Activated CD4-positive, alpha-beta memory T cell treated with anti-CD3 and anti-CD28 coated beads, Interleukin-2, amount 10 ng/mL, durations not matched to agents 7 days and 5 days (primary cell): Measurements from ENCODE around the gene XRCC4. TPM values are rescaled to one million over a fixed set of nuclear protein-coding genes. Genes with fewer than 3 reads are reported as not detected.

Source experiments
- CTCF ChIA-PET: fragments of 350-600 bp; sonication (Branson Sonifier 250); formaldehyde crosslinking; loops from one replicate; lab custom pipeline; 2021; ENCODE audit warnings: antibody characterized with exemption, inconsistent platforms; lab: Charles Lee
- POLR2A ChIA-PET: fragments of 350-600 bp; sonication (Branson Sonifier 250); formaldehyde crosslinking; loops from one replicate; lab custom pipeline; 2021; ENCODE audit warnings: antibody characterized with exemption; lab: Charles Lee
- DNase-seq: peaks from one replicate; pipeline ENCODE4 v3.0.0-alpha.2; 2020
- H3K27ac Mint-ChIP-seq: one replicate; pipeline ENCODE4 v1.8.0; 2021; ENCODE audit warnings: mild to moderate bottlenecking, mixed read lengths
- H3K27me3 Mint-ChIP-seq: one replicate; pipeline ENCODE4 v1.8.0; 2021; ENCODE audit warnings: mixed read lengths
- H3K36me3 Mint-ChIP-seq: one replicate; pipeline ENCODE4 v1.8.0; 2021; ENCODE audit warnings: low read depth, mixed read lengths
- H3K4me1 Mint-ChIP-seq: one replicate; pipeline ENCODE4 v1.8.0; 2021; ENCODE audit warnings: mixed read lengths
- H3K4me3 Mint-ChIP-seq: one replicate; pipeline ENCODE4 v1.8.0; 2021; ENCODE audit warnings: mild to moderate bottlenecking, mixed read lengths
- H3K9me3 Mint-ChIP-seq: one replicate; pipeline ENCODE4 v1.8.0; 2021; ENCODE audit warnings: mixed read lengths
- total RNA-seq, 2 experiments: library from RNA; stranded (reverse); gene quantifications; one replicate each; pipeline ENCODE4 v1.2.3, GENCODE V29; 2021

The XRCC4 gene
- total RNA-seq, 2 experiments from 2014 or later, result 10.5 to 13.0 TPM

DNA sequence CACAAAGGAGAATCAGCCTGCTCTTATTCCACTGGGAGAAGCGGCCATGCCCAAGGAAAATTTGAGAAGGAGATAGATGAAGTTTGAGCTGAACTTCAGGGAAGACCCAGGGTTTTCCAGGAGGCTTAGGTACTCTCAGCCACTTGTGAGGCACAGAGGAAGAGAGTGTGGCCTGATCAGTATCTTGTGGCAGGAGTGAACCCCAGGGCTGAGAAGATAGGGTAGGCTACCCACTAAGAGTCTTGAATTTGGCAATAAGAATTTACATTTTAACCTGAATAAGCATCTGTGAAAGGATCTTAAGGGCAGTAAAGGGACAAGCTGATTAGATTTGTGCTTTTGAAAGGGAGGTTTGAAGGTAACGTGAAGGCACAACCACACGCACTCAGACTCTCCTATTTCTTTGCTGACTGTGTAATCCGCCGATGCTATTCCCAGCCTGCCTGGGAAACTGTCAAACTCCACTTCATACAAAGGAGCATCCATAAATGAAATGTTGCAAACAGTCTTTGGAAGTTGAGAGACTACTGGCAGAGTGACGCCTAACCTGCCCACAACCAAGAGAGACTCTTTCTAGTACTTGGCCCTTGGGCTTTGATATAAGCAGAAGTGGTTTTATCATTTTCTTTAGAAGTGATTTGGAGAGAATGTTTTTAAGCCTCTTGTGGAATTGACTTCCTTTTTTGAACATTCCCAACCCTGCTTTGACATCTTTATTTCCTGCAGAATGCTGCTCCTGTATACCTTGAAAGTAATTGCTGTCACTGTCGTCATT lies 286.0 kb downstream of the XRCC4 start:
- Mint-ChIP-seq H3K4me3 (no peak overlapping the region), H3K36me3 (no peaks in the 10 kb centered on the region), H3K9me3 (peaks cover 3% of the 10 kb centered on the region), H3K27ac (no peak overlapping the region), H3K4me1 (no peaks in the 10 kb centered on the region), H3K27me3 (no peaks in the 10 kb centered on the region)
- CTCF ChIA-PET, result no interaction called here
- DNase-seq, result no peak
- POLR2A ChIA-PET, result no interaction called here

DNA sequence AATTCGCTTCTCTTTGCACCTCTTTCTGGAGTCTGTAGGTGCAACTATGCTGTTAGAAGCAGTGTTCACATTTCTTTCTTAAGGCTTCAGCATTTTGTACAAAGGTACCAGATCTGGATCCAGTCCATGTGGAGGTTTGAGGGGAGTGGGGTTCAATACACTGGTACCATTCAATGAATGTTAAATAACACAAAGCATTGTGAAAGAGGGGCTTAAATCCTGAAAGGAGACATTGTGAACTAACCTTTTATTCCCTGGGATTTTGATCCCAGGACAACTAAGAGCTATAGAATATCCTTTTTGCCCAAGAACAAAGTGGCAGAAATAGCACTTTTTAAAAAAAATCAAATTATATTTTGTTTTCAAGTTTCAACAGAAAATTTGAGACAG lies 286.5 kb downstream of the XRCC4 start:
- Mint-ChIP-seq H3K4me3 (no peak overlapping the region), H3K4me1 (no peaks in the 10 kb centered on the region), H3K9me3 (peaks cover 3% of the 10 kb centered on the region), H3K27me3 (no peaks in the 10 kb centered on the region), H3K27ac (no peak overlapping the region), H3K36me3 (no peaks in the 10 kb centered on the region)
- CTCF ChIA-PET, result no interaction called here
- no peak for DNase-seq
- POLR2A ChIA-PET, result no interaction called here

DNA sequence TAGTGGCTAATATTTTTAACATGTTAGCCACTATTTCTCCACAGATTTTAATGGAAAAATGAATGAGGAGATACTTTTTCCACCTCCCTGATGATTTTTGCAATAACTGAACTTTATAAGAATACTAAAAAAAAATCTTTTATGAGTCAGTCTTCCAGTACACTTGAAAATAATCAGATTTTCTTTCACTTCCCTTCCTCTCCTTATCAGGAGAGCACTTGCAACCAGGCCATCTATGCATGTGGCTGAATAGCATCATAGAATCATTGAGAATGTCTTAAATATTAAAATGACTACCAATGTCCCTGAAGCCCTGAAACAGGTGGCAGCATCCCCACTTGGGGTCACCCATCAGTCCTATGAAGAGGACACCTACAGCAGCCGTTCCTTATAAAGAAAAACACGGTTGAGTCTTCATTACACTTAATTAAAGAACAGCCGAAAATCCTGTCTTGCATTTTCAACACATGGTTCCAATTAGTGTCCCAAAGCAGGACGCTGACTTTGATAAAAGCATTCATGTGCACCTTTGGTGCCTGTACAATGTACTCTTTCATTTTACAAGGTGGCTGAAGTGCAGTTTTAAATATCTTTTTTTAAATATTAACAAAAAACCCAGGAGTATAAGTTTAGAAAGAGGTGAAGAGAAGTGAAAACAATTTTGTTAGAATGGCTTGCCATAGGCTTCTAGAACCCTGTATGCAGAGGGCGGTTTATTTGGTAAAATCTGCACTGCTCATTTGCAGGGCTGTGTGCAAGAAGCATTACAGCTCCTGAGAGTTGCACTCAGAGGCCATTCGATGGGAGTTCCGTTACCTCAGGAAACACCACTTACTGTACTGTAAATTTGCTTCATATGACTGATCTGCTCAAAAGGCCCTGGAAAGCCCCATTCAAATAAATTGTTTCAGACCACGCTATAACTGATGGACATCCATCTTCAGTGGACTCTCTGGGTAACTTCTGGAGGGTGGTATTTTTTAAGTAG lies 287.3 kb downstream of the XRCC4 start:
- CTCF ChIA-PET, result no interaction called here
- DNase-seq, result no peak
- Mint-ChIP-seq H3K4me3 (no peak overlapping the region), H3K4me1 (no peaks in the 10 kb centered on the region), H3K27ac (no peak overlapping the region), H3K36me3 (no peaks in the 10 kb centered on the region), H3K9me3 (no peaks in the 10 kb centered on the region), H3K27me3 (no peaks in the 10 kb centered on the region)
- POLR2A ChIA-PET, result no interaction called here

DNA sequence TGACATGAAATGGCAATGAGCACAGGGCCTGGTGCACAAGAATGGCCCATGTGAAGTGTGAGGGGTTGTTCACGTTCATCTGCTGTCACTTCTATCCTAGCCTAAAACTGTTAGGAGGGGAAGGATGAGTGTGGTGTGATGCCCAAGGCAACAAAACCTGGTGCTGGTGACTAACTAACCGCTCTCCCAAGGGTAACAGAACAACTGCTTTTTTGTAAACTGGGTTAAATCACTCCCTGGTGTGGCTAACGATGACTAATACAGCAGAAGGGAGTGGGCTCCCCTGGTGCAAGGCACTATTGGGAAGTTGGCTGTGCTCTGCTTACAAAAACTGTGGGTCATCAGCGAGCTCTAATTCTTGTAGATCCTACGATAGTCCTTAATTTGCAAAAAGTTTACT lies 291.0 kb downstream of the XRCC4 start:
- POLR2A ChIA-PET, result no interaction called here
- no peaks in the 10 kb centered on the region for H3K36me3 Mint-ChIP-seq

DNA sequence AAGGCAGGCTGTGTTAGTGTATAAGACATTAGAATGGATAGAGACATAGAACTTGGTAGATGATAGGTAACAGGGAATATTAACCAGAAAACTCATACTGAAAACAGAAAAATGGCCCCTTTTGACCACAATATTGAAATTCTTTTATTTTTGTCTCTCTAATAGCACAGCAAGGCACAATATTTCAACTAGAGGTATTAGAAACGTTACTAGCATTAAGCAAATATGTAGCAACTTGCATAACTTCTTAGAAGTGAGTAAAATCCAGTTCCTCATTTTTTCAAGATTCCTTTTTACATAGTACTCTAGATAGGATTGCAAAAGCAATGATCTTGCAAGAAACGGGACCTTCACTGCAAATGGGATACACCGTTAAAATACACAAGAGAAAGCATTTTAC lies 291.5 kb downstream of the XRCC4 start:
- Mint-ChIP-seq H3K27me3 (no peaks in the 10 kb centered on the region), H3K27ac (no peak overlapping the region), H3K9me3 (no peaks in the 10 kb centered on the region), H3K4me3 (no peak overlapping the region), H3K4me1 (no peaks in the 10 kb centered on the region), H3K36me3 (no peaks in the 10 kb centered on the region)
- ChIA-PET POLR2A (no interaction called here), CTCF (no interaction called here)
- no peak for DNase-seq

More for the DNA sequence above, 291.0 kb downstream of the XRCC4 start:
- H3K27ac Mint-ChIP-seq, result no peak overlapping the region
- DNase-seq, result no peak
- H3K4me1 Mint-ChIP-seq, result no peaks in the 10 kb centered on the region
- no peak overlapping the region for H3K4me3 Mint-ChIP-seq
- H3K9me3 Mint-ChIP-seq, result no peaks in the 10 kb centered on the region
- no peaks in the 10 kb centered on the region for H3K27me3 Mint-ChIP-seq
- CTCF ChIA-PET, result no interaction called here

DNA sequence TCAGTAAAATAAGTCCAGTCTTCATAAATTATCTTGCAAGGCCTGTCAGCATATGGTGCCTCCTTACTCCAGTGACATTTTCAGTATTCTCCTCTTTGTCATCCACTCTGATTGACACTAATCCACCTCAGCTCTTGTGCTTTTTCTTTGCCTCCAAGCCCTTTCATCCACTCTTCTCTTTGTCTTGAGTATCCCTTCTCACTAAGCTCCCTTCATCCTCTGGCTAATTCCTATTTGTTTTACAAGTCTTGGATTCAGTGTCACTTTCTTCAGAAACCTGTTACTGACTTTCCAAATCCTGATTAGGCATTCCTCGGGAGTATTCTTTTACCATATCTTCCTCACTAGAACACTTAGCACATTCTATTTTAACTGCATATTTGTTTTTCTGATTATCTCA lies 293.6 kb downstream of the XRCC4 start:
- no peak overlapping the region for H3K27ac Mint-ChIP-seq
- DNase-seq, result no peak
- no peaks in the 10 kb centered on the region for H3K9me3 Mint-ChIP-seq
- no peaks in the 10 kb centered on the region for H3K36me3 Mint-ChIP-seq
- ChIA-PET CTCF (no interaction called here), POLR2A (no interaction called here)
- H3K4me3 Mint-ChIP-seq, result no peak overlapping the region
- no peaks in the 10 kb centered on the region for H3K4me1 Mint-ChIP-seq
- no peaks in the 10 kb centered on the region for H3K27me3 Mint-ChIP-seq

DNA sequence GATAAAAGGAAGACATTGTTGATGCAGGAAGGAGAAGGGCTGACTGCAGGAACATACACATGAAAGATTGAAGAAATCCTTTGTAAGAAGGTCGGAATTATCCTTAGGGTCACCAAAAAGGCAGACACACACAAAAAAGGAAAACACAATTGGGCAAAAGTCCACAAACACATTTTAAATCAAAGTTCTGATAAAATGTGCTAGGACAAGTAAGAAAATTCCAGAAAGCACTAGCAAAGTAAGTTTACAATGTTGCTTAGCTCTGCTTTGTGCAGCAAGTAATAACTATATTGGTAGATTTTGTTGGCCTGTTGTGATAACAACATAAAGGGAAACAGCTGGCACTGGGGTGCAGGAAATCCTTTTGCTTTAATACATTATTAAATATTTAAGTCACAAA lies 294.4 kb downstream of the XRCC4 start:
- no peak for DNase-seq
- Mint-ChIP-seq H3K36me3 (no peaks in the 10 kb centered on the region), H3K4me3 (no peak overlapping the region), H3K9me3 (no peaks in the 10 kb centered on the region), H3K4me1 (no peaks in the 10 kb centered on the region), H3K27ac (no peak overlapping the region), H3K27me3 (no peaks in the 10 kb centered on the region)
- POLR2A ChIA-PET, result no interaction called here
- CTCF ChIA-PET, result no interaction called here

DNA sequence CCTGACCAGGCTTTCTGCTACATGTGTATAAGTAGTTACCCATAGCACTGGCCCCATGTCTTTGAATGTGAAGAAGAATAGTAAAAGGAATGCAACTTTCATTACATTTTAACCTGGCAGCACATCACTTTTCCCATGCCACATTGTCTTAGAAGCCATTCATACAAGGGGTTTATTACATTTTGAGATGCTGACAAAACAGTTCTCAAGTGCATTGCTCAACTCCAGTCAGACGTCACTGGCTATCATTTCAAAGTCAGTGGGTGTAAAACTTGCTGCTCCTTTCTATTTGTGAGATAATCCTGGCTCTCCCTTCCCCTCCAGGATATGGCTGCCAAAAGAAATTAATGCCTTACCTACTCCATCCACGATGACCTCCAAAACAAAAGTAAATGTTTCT lies 297.2 kb downstream of the XRCC4 start:
- Mint-ChIP-seq H3K9me3 (no peaks in the 10 kb centered on the region), H3K27ac (no peak overlapping the region), H3K4me3 (no peak overlapping the region), H3K4me1 (no peaks in the 10 kb centered on the region), H3K27me3 (no peaks in the 10 kb centered on the region), H3K36me3 (no peaks in the 10 kb centered on the region)
- ChIA-PET CTCF (no interaction called here), POLR2A (no interaction called here)
- no peak for DNase-seq

DNA sequence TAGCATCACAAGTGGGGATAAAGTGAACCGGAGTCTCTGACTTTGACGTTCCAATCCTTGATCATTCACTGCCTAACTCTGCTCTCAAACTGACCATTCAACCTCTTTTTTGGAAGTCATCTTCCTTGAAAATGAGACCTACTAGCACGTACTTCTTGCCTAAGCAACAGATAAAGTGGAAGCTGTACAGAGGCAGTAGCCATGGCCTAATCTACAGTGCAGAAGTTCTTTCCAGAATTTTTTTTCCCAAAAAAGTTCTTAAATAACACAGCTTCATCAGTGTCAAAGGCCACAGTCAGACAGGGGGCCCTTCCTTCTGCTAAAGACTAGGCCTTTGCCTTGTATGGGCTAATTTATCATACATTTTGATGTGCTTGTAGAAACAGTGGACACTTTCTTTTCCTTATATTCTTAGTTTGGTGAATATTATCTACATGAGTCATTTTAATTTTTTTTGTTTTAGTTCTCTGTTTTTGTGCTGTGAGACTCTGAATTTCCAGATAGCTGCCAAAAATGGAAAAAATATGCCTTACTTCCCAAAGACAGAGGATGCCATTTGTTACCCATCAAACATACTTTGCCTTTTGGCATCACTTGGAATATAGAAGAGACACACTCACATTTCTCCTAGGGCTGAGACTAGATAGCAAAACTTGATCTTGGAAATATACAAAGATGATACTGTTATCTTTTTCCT lies 297.9 kb downstream of the XRCC4 start:
- Mint-ChIP-seq H3K36me3 (no peaks in the 10 kb centered on the region), H3K4me1 (no peaks in the 10 kb centered on the region), H3K27ac (no peak overlapping the region), H3K4me3 (no peak overlapping the region), H3K27me3 (no peaks in the 10 kb centered on the region), H3K9me3 (no peaks in the 10 kb centered on the region)
- no peak for DNase-seq
- ChIA-PET POLR2A (no interaction called here), CTCF (interaction anchor here (0.6 kb wide), 1 partner anchor 1671 kb away, joined by 3 read pairs; no protein-coding TSS in a partner anchor)

DNA sequence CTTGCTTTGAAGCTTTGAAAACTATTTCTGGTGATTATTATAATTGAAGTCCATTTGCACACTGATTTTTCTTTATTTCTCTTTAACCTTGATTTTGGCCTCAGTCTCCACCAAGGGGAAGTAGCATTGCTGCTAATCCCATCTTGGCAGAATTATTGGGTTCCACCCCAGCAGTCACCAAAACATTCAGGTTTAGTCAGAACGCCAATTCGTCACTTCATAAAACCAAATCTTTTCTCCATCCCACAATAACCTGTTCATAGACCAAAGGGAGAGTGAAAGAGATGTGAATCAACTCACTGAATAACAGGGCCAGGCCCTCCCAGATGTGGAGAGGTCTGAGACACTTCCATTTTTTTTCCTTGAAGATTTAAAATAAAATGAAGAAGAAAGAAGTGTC lies 299.1 kb downstream of the XRCC4 start:
- Mint-ChIP-seq H3K9me3 (no peaks in the 10 kb centered on the region), H3K4me3 (no peak overlapping the region), H3K36me3 (no peaks in the 10 kb centered on the region), H3K27me3 (no peaks in the 10 kb centered on the region), H3K4me1 (no peaks in the 10 kb centered on the region), H3K27ac (no peak overlapping the region)
- no peak for DNase-seq
- ChIA-PET CTCF (no interaction called here), POLR2A (no interaction called here)

DNA sequence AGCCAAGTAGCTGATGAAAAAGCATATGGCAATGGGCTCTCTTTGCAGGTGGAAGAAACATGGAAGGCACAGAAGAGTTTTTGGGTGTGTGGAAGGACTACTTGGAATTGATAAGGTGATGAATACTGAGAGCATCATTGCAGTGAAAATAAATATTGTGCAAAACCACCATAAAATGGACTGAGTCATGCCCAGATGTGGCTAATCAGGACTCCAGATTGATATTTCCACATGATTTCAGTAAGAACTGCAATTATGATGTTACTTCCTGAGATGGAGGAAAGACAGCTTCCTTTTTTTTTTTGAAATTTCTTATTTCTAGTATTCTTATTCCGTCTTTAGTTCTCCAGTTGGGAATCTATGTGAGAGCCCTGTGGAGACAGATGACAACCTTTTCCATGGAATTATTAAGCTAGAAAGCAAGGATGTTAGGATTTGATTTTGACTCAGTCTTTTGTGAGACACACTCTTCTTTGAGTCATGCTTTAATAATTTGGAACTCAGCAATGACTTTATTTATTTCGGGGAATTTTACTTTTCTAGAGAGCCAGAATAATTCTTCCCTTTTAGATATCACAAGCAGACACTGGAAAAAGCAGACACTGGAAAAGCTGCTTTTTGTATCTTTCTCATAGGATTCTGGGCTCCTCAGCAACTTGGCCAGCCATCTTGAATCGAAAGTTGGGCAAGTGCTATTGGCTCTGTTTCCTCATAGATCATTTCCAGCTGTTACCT lies 300.0 kb downstream of the XRCC4 start:
- H3K4me1 Mint-ChIP-seq, result no peaks in the 10 kb centered on the region
- no peak overlapping the region for H3K4me3 Mint-ChIP-seq
- no peak for DNase-seq
- ChIA-PET POLR2A (no interaction called here), CTCF (no interaction called here)
- H3K27ac Mint-ChIP-seq, result no peak overlapping the region
- H3K27me3 Mint-ChIP-seq, result no peaks in the 10 kb centered on the region
- no peaks in the 10 kb centered on the region for H3K9me3 Mint-ChIP-seq
- H3K36me3 Mint-ChIP-seq, result no peaks in the 10 kb centered on the region

DNA sequence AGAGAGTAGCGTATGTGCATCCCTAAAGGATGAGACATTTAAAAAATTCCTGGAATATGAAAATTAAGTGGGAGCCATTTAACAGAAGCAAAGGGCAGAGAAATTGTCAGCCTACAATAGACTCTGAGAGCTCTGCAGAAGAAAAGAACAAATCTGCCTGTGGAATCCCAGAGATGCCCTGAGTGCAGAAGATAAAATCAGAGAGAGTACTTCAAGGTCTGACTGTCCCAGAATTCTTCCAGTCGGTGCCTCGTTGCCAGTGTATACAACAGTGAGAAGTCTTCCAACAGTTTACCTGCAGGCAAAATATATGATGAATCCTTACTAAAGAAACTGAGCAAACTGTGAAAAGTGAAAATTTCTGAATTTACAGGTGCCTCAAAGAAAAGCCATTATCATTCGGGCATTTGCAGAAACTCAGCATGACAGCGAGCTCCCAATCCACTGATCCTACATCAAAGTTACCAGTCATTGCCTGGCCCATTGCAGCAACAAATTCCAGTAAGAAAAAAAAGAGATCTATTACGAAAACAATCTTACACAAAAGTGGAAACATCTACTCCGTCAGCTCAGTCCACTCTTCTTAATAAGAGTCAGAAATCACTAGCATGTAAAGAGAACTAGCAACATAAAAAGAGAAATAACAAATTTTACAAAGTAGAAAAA lies 301.4 kb downstream of the XRCC4 start:
- ChIA-PET CTCF (no interaction called here), POLR2A (no interaction called here)
- no peak for DNase-seq
- Mint-ChIP-seq H3K4me3 (no peak overlapping the region), H3K4me1 (no peaks in the 10 kb centered on the region), H3K36me3 (no peaks in the 10 kb centered on the region), H3K9me3 (peaks cover 1% of the 10 kb centered on the region), H3K27ac (no peak overlapping the region), H3K27me3 (no peaks in the 10 kb centered on the region)
